ENCODE measurements around the gene JDP2. TPM values are rescaled to one million over a fixed set of nuclear protein-coding genes. Genes with fewer than 3 reads are reported as not detected.
"Not testable (repeated sequence)": the region's sequence is repeated elsewhere in the genome, so short reads cannot be mapped to it uniquely, and the experiment has no call there.

The JDP2 gene
- 1 to 10 TPM; 1.3 to 1.4 TPM for total RNA-seq

GRCh38 chr14:75427482-75428229 lies at the start of gene JDP2:
Gene JDP2, plus strand, starts transcription at chr14:75428022. Its CDS starts 9,899 bp downstream, at chr14:75437921.
- peak within 1 kb of the TSS; percentile 60 for H3K4me3 Mint-ChIP-seq
- POLR2A ChIA-PET = interaction anchor here (1.1 kb wide), 1 partner anchor 96 kb away, joined by 3 read pairs; no protein-coding TSS in a partner anchor
- peaks cover 3% of the 10 kb centered on the region for H3K36me3 Mint-ChIP-seq (ENCODE audit: low read depth)
- CTCF ChIA-PET = interaction anchor here (1.2 kb wide), 1 partner anchor 62 kb away, joined by 3 read pairs; no protein-coding TSS in a partner anchor
- DNase-seq = peak; percentile 66
- H3K9me3 Mint-ChIP-seq = peaks cover 6% of the 10 kb centered on the region
- TF ChIP-seq CTCF (IDR thresholded peaks at IDR 0.05) = no peak
- ATAC-seq = peak; percentile 58
- no peak within 1 kb of the TSS for H3K27ac Mint-ChIP-seq
- intact Hi-C loops (cut with micrococcal nuclease) = no loop called here
- peaks cover 15% of the 10 kb centered on the region for H3K27me3 Mint-ChIP-seq
- peaks cover 8% of the 10 kb centered on the region for H3K4me1 Mint-ChIP-seq (ENCODE audit: low read depth)

GRCh38 chr14:75379246-75379929 lies 48.4 kb upstream of the JDP2 start:
- ATAC-seq = no peak
- intact Hi-C loops (cut with micrococcal nuclease) = no loop called here
- POLR2A ChIA-PET = no interaction called here
- no peaks in the 10 kb centered on the region for H3K36me3 Mint-ChIP-seq (ENCODE audit: low read depth)
- no peak overlapping the region for H3K27ac Mint-ChIP-seq
- no peak for TF ChIP-seq CTCF (IDR thresholded peaks at IDR 0.05)
- H3K4me3 Mint-ChIP-seq = no peak overlapping the region
- no peaks in the 10 kb centered on the region for H3K9me3 Mint-ChIP-seq
- DNase-seq = no peak
- peaks cover 4% of the 10 kb centered on the region for H3K27me3 Mint-ChIP-seq
- H3K4me1 Mint-ChIP-seq (ENCODE audit: low read depth) = no peaks in the 10 kb centered on the region
- CTCF ChIA-PET = no interaction called here

GRCh38 chr14:75379930-75380270 lies 47.9 kb upstream of the JDP2 start:
- H3K36me3 Mint-ChIP-seq (ENCODE audit: low read depth) = no peaks in the 10 kb centered on the region
- H3K4me3 Mint-ChIP-seq = no peak overlapping the region
- no peak for TF ChIP-seq CTCF (IDR thresholded peaks at IDR 0.05)
- no peaks in the 10 kb centered on the region for H3K9me3 Mint-ChIP-seq
- DNase-seq (no peak), ATAC-seq (no peak)
- intact Hi-C loops (cut with micrococcal nuclease) = no loop called here
- CTCF ChIA-PET = interaction anchor here (1.3 kb wide), 1 partner anchor 109 kb away, joined by 4 read pairs; no protein-coding TSS in a partner anchor
- H3K27me3 Mint-ChIP-seq = peaks cover 4% of the 10 kb centered on the region
- POLR2A ChIA-PET = interaction anchor here (1.3 kb wide), 1 partner anchor 16 kb away, joined by 4 read pairs; no protein-coding TSS in a partner anchor
- H3K4me1 Mint-ChIP-seq (ENCODE audit: low read depth) = no peaks in the 10 kb centered on the region
- H3K27ac Mint-ChIP-seq = no peak overlapping the region

GRCh38 chr14:75380656-75381055 lies 47.2 kb upstream of the JDP2 start:
- Mint-ChIP-seq H3K27ac (no peak overlapping the region), H3K4me3 (no peak overlapping the region), H3K36me3 (ENCODE audit: low read depth) (no peaks in the 10 kb centered on the region), H3K27me3 (peaks cover 4% of the 10 kb centered on the region), H3K9me3 (no peaks in the 10 kb centered on the region), H3K4me1 (ENCODE audit: low read depth) (no peaks in the 10 kb centered on the region)
- ChIA-PET POLR2A (interaction anchor here (1.3 to 1.6 kb wide), 2 partner anchors 14 to 17 kb away, joined by 3 to 4 read pairs; no protein-coding TSS in a partner anchor), CTCF (interaction anchor here (1.3 kb wide), 1 partner anchor 108 kb away, joined by 4 read pairs; no protein-coding TSS in a partner anchor)
- no peak for ATAC-seq
- intact Hi-C loops (cut with micrococcal nuclease) = no loop called here
- no peak for DNase-seq
- no peak for TF ChIP-seq CTCF (IDR thresholded peaks at IDR 0.05)

- POLR2A ChIA-PET = interaction anchor here (1.4 to 1.6 kb wide), 2 partner anchors 13 to 19 kb away, joined by 3 to 4 read pairs; no protein-coding TSS in a partner anchor
- no peak overlapping the region for H3K27ac Mint-ChIP-seq
- H3K9me3 Mint-ChIP-seq = no peaks in the 10 kb centered on the region
- no peak overlapping the region for H3K4me3 Mint-ChIP-seq
- DNase-seq (no peak), ATAC-seq (no peak)
- H3K4me1 Mint-ChIP-seq (ENCODE audit: low read depth) = no peaks in the 10 kb centered on the region
- no peak for TF ChIP-seq CTCF (IDR thresholded peaks at IDR 0.05)
- intact Hi-C loops (cut with micrococcal nuclease) = no loop called here
- no peaks in the 10 kb centered on the region for H3K36me3 Mint-ChIP-seq (ENCODE audit: low read depth)
- CTCF ChIA-PET = interaction anchor here (1.1 kb wide), 1 partner anchor 16 kb away, joined by 3 read pairs; no protein-coding TSS in a partner anchor
- peaks cover 4% of the 10 kb centered on the region for H3K27me3 Mint-ChIP-seq
Measured at GRCh38 chr14:75381642-75382041, 46.2 kb upstream of the JDP2 start.

- H3K36me3 Mint-ChIP-seq (ENCODE audit: low read depth); H3K27me3 Mint-ChIP-seq; H3K4me3 Mint-ChIP-seq; H3K27ac Mint-ChIP-seq; ATAC-seq; CTCF ChIA-PET; DNase-seq; H3K4me1 Mint-ChIP-seq (ENCODE audit: low read depth); H3K9me3 Mint-ChIP-seq; intact Hi-C loops (cut with micrococcal nuclease); POLR2A ChIA-PET: not testable (repeated sequence)
Measured at GRCh38 chr14:75383219-75383618, 44.6 kb upstream of the JDP2 start.
